ENCODE measurements around the gene TUBA4A.

The TUBA4A gene

DNA sequence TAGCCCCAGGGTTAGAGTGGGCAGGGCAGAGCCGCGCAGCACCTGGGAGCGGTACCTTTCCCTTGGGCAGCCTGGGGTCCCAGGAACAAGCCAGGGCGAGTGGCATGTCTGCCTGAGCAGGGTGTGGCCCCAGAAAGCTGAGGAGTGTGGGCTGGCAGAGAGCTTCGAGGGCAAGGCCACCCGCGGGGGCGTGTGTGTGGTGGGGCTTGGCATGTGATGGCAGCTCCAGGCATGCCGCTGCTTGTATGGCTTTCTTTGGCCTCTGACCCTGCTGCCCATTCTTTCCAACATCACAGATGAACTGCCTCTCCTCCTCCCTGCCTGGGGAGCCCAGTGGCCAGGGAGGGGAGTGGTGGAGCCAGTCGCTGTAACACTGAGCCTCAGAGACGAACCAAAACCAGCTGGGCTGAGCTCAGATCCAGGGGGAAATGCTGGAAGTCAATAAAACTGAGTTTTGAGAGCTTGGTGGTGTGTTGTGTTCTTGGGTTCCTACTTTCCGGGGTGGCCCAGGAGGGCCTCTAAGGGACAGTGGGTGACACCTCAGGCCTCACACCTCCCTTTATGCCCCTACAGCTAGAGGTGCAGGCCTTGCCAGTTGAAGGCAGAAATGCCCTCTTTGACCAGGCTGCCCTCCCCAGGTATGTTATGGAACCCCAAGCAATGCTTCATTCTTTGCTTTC, 32.9 kb upstream of the TUBA4A start:
- no peak for DNase-seq (ENCODE audit: low read depth in 2 of 2)

DNA sequence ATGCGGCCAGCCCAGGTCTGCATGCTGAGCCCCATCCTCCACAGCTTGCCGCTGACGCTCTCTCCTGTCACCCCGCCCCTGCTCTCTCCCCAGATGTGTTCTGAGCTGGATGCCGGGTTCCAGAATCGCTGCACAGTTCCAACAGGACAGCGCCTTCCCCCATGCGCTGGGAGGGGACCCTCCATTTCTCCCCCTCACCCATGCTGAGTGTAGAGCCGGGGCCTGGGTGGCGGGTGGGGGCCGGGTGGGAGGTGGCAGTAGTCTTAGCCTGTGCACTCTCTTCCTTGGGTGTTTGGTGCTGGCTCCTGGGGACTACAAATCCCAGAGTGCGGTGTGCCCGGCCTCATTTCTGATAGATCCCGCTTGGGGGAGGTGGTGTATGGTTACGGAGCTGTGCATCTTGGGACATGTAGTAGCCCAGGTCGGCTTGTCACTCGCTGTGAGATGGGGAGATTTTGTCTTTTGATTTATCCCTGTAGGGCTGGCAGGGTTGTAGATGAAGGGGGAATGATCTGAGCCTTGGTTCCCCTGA, 32.2 kb upstream of the TUBA4A start:
- DNase-seq (ENCODE audit: low read depth in 2 of 2) = no peak

DNA sequence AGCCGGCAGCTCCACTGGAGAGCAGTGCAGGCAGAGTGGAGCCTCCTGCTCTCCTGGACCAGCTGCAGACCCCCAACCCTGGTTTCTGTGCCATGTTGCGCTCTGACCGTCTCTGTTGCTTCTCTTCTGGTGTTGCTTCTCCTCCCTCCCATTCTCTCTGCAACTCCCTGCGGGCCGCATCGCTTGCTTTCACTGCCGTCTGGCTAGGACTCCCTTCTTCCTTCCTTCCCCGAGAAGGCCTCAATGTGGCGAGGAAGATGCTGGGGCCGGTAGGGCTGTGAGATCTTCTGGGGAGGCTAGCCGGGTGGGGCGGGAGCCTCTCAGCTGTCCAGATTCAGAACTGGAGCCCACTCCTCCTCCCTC, 31.6 kb upstream of the TUBA4A start:
- DNase-seq (ENCODE audit: low read depth in 2 of 2) = no peak

DNA sequence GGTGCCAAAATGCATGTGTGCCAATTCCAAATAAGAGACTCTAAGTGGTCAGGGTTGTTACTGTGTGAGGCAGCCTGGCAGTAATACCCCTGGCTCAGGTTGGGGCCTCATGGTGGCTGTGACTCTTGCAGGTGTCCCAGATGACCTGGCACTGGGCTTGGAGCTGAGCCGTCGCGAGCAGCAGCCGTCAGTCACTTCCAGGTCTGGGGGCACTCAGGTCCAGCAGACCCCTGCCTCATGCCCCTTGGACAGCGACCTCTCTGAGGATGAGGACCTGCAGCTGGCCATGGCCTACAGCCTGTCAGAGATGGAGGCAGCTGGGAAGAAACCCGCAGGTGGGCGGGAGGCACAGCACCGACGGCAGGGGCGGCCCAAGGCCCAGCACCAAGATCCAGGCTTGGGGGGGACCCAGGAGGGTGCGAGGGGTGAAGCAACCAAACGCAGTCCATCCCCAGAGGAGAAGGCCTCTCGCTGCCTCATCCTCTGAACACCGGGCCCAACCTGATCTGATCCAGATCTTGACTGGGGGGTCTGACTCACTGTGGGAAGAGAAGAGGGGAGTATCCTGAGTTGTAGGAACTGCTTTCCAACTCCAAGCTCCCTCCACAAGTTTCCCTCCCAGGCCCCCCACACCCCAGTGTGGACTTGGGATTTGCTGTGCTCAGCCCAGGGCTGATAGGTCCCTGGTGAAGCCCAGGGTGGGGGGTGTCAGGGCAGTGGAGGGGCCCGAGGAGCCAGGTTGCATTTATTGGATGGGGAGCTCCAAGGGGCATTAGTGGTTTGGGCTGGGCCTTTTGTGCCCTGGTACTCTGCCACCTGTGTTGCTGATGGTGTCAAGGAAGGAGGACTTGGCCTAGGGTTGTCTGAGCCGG, 31.0 kb upstream of the TUBA4A start:
- no peak for DNase-seq (ENCODE audit: low read depth in 2 of 2)

- DNase-seq (ENCODE audit: low read depth in 2 of 2) = no peak
These were observed 29.3 kb upstream of the TUBA4A start for GRCh38 chr2:219282943-219283581.

DNA sequence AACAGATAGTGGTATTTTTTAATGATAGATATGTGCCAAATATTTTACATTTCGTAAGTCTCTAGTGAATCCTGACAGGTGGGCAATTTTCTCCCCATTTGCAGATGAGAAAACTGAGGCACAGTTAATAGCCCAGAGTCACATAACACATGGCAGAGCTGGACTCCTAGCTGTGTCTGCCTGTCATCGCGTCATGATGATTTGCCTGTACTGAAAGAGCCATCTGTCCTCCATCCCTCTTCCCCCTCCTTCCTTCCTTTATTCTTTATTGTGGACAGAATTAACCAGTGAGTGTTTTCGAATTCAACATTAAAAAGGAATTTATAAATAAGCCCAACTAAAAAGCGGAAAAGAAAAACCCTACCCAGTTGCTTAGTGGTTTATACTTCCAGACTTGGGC, 28.7 kb upstream of the TUBA4A start:
- DNase-seq (ENCODE audit: low read depth in 2 of 2) = no peak

DNA sequence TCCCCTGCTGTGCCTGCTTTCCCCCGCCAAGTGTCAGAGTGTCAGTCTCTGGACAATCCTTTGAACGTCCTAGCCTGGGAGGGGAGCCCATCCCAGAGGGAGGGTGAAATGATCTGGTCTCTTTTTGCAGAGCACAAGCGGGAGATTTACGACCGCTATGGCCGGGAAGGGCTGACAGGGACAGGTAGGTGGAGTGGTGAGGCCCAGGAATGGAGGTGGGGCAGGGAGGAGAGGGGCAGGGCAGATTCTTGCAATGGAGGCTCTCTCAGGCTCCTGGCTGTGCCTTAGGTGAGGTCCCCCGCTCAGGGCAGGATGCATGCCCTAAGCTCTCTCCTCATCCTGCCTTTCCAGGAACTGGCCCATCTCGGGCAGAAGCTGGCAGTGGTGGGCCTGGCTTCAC, 27.9 kb upstream of the TUBA4A start:
- no peak for DNase-seq (ENCODE audit: low read depth in 2 of 2)

DNA sequence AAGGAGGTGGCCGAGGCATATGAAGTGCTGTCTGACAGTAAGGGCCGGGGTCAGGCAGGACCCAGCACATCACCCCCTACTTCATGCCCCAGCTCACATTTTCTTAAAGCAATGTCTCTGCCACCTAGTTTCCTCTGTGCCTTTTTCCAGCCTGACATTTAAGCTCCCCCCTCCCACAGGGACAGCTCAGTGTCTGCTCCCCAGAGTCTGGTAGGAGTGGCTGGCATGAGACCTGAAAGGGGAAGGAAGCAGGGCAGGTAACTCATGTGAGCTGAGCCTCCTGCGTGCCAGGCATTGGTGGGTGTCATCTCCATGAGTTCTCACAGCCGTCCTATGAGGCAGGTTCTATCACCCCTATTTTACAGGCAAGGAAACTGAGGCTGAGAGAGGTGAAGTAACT, 26.9 kb upstream of the TUBA4A start:
- no peak for DNase-seq (ENCODE audit: low read depth in 2 of 2)

- no peak for DNase-seq (ENCODE audit: low read depth in 2 of 2)
These were observed 26.3 kb upstream of the TUBA4A start for GRCh38 chr2:219279916-219280516.

GRCh38 chr2:219279151-219279915, 25.6 kb upstream of the TUBA4A start, which contains the start of gene DNAJB2:
TSS of gene DNAJB2 (plus strand) at chr2:219279366. CDS start at chr2:219279834, 468 bp downstream.
- DNase-seq (ENCODE audit: low read depth in 2 of 2) = peak; percentile 99 to 100

- DNase-seq (ENCODE audit: low read depth in 2 of 2) = no peak
These were observed 25.0 kb upstream of the TUBA4A start for GRCh38 chr2:219278655-219279150.

DNA sequence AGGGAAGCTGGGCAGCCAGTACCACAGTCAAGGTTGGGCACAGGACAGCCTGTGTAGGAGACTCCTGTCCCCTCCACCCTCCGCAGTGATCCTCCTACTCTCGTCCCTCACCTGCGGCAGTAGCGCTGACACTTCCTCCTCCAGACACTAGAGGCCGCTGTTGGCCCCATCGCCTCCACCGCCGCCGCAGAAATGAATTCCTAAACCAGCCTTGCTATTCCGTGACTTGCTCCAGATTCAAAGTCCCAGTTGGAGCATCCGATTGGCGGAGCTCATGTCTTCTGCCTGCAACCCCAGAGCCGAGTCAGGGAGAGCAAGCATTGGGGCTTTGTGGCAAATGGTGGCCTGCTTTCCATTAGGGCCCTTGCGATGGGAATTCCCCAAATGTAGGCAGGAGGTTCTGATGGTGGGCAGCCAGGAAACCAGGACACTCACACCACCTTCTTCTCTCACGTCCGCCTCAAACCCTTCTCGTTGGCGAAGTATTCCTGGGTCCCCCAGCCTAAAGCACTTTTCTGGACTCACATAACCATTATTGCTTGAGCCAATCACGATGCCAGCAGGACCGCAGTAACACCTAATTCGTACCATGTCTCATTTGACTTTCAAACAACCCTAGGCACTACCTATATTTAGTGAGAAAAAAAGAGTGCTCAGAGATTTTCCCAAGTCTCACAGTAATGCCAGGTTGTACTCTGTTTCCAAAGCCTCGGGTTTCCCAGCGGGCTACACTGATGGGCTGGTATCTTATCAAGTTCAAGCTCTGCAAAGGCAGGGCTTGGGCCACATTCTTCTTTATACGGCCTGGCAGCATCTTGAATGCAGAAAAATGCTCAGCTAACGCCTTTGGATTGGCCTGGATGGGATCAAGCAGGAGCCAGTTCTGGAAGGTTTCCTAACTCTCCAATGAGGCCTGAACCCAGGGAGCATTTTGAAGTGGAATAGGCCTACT, 24.3 kb upstream of the TUBA4A start:
- peak; percentile 49 to 65 for DNase-seq (ENCODE audit: low read depth in 2 of 2)

- no peak for DNase-seq (ENCODE audit: low read depth in 2 of 2)
These were observed 20.7 kb upstream of the TUBA4A start for GRCh38 chr2:219274361-219274921.

- DNase-seq (ENCODE audit: low read depth in 2 of 2) = no peak
These were observed 20.2 kb upstream of the TUBA4A start for GRCh38 chr2:219273937-219274336.

DNA sequence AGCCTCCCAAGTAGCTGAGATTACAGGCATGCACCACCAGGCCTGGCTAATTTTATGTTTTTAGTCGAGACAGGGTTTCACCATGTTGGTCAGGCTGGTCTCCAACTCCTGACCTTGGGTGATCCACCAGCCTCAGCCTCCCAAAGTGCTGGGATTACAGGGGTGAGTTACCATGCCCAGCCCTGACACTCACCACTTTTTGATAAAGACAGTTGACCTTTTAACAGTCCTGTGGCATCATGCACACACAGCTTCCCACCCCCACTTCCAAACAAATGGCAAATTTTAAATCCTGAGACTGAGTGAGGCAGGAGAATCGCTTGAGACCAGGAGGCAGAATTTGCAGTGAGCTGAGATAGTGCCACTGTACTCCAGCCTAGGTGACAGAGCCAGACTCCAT, 19.3 kb upstream of the TUBA4A start:
- DNase-seq (ENCODE audit: low read depth in 2 of 2) = no peak

DNA sequence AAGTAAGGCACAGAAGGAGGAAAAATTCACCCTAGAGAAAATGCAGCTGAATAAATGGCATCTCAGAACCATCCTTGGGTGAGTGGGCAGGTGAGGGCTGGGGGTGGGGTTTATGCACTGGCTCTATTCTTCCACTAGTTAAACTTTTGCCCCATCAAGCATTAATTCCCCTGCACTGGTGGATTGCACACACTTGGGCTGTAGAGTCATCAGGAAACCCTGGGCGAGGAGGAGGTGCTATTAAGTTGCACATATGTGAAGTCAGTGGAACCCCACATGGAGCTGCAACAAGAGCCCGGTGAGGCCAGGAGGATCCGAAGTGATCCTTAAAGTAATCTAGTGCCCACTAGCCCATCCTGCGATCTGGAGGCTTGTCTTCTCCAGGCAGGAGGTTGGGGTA, 18.6 kb upstream of the TUBA4A start:
- DNase-seq (ENCODE audit: low read depth in 2 of 2) = no peak

DNA sequence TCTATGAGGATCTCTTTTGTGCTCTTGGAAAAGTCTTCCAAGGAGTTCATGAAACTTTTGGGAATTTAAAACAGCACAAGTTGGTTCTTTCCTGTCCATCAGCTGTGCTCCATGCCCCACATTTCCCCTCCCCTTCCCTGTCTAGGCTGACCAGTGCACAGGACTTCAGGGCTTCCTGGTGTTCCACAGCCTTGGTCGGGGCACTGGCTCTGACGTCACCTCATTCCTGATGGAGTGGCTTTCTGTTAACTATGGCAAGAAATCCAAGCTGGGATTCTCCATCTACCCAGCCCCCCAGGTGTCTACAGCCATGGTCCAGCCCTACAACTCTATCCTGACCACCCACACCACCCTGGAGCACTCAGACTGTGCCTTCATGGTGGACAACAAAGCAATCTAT, 17.3 kb upstream of the TUBA4A start:
- DNase-seq (ENCODE audit: low read depth in 2 of 2) = no peak

- no peak for DNase-seq (ENCODE audit: low read depth in 2 of 2)
These were observed 16.3 kb upstream of the TUBA4A start for GRCh38 chr2:219270055-219270372.

- DNase-seq (ENCODE audit: low read depth in 2 of 2) = no peak
These were observed 15.8 kb upstream of the TUBA4A start for GRCh38 chr2:219269362-219270054.
